SK-N-SH (cell line): ENCODE results near the gene SND1. TPM values are rescaled to one million over a fixed set of nuclear protein-coding genes. Genes with fewer than 3 reads are reported as not detected.

Experiments
- CTCF ChIA-PET: fragments of 300-600, 350-600 bp; formaldehyde crosslinking; extraction: SDS; loops from one replicate; lab custom pipeline; 2021; lab: Yijun Ruan, JAX
- POLR2A ChIA-PET: fragments of 350-600 bp; sonication (Branson Sonifier 250); formaldehyde crosslinking; extraction: SDS; loops from one replicate; lab custom pipeline; 2020; ENCODE audit warnings: antibody characterized with exemption, inconsistent platforms; lab: Yijun Ruan, JAX
- DNase-seq: peaks from one replicate; pipeline ENCODE4 v3.0.0; 2012
- H2AFZ ChIP-seq: fragments of 200-600 bp; sonication (generic); 2 replicates; pipeline ENCODE4 v1.8.1; 2016; ENCODE audit warnings: antibody characterized with exemption, mild to moderate bottlenecking, low read depth
- H3F3A ChIP-seq: fragments of 200-600 bp; sonication (generic); replicated peaks from 2 replicates; pipeline ENCODE3; 2016; ENCODE audit warnings: antibody characterized with exemption, mild to moderate bottlenecking; ENCODE audit not compliant: insufficient read depth
- H3K27ac ChIP-seq, 2 experiments: fragments of 200-500 bp in 1 of 2; fragments of 200-600 bp in 1 of 2; sonication (Bioruptor generic) in 1 of 2; sonication (generic), shearing (Covaris generic) in 1 of 2; 2 replicates each; pipeline versions ENCODE4 v1.5.1 to v1.6.1; 2014 to 2016; ENCODE audit warnings: low read depth in 2 of 2, inconsistent platforms in 1 of 2, low read length in 1 of 2, mild to moderate bottlenecking in 1 of 2, mixed read lengths in 1 of 2
- H3K27me3 ChIP-seq: fragments of 200-600 bp; sonication (generic), shearing (Covaris generic); 2 replicates; pipeline ENCODE4 v1.6.1; 2016; ENCODE audit warnings: mixed run types; ENCODE audit not compliant: insufficient read depth
- H3K36me3 ChIP-seq, 2 experiments: fragments of 200-500 bp in 1 of 2; fragments of 200-600 bp in 1 of 2; sonication (Bioruptor generic) in 1 of 2; sonication (generic) in 1 of 2; replicated peaks in 1 of 2; 2 replicates each; pipeline versions ENCODE3 to v1.5.1; 2014 to 2016; ENCODE audit warnings: low read length in 1 of 2, mild to moderate bottlenecking in 1 of 2; ENCODE audit not compliant: insufficient read depth in 2 of 2, control insufficient read depth in 1 of 2
- H3K4me1 ChIP-seq, 2 experiments: fragments of 200-500 bp in 1 of 2; fragments of 200-600 bp in 1 of 2; sonication (Bioruptor generic) in 1 of 2; sonication (generic), shearing (Covaris generic) in 1 of 2; 2 replicates each; pipeline versions ENCODE4 v1.5.1 to v1.6.1; 2014 to 2016; ENCODE audit warnings: low read depth in 1 of 2, low read length in 1 of 2, mixed run types in 1 of 2; ENCODE audit not compliant: insufficient read depth in 2 of 2, control insufficient read depth in 1 of 2
- H3K4me2 ChIP-seq: fragments of 200-600 bp; sonication (generic), shearing (Covaris generic); 2 replicates; pipeline ENCODE4 v1.6.1; 2017; ENCODE audit warnings: mixed run types
- H3K4me3 ChIP-seq, 2 experiments: fragments of 200-500 bp in 1 of 2; fragments of 200-600 bp in 1 of 2; sonication (Bioruptor generic) in 1 of 2; sonication (generic), shearing (Covaris generic) in 1 of 2; 2 replicates each; pipeline versions ENCODE4 v1.5.1 to v1.8.1; 2014 to 2016; ENCODE audit warnings: low read depth in 2 of 2, inconsistent platforms in 1 of 2, low read length in 1 of 2, mild to moderate bottlenecking in 1 of 2, mixed read lengths in 1 of 2, moderate library complexity in 1 of 2
- H3K79me2 ChIP-seq: fragments of 200-600 bp; sonication (generic); 2 replicates; pipeline ENCODE4 v1.8.1; 2017; ENCODE audit warnings: mild to moderate bottlenecking; ENCODE audit not compliant: insufficient read depth
- H3K9ac ChIP-seq: fragments of 200-600 bp; sonication (generic); 2 replicates; pipeline ENCODE4 v1.6.1; 2017; ENCODE audit warnings: mixed run types
- H3K9me2 ChIP-seq: fragments of 200-600 bp; sonication (generic); 2 replicates; pipeline ENCODE4 v1.6.1; 2017; ENCODE audit warnings: mixed run types
- H3K9me3 ChIP-seq: fragments of 200-600 bp; sonication (generic); 2 replicates; pipeline ENCODE4 v1.6.1; 2017; ENCODE audit warnings: mixed run types, mild to moderate bottlenecking, moderate library complexity
- H4K20me1 ChIP-seq: fragments of 200-600 bp; sonication (generic); 2 replicates; pipeline ENCODE4 v1.6.1; 2017; ENCODE audit warnings: mild to moderate bottlenecking, mixed run types; ENCODE audit not compliant: insufficient read depth
- ELF1 ChIP-seq: IDR thresholded peaks from 2 replicates; pipeline ENCODE4 v1.4.0; 2012
- FOXJ3 ChIP-seq: sonication (generic); formaldehyde crosslinking; IDR thresholded peaks from 2 replicates; pipeline ENCODE4 v1.5.1; 2020; ENCODE audit warnings: mild to moderate bottlenecking, missing genetic modification reagents
- MEF2A ChIP-seq: IDR thresholded peaks from 2 replicates; pipeline ENCODE4 v1.4.0; 2012; ENCODE audit warnings: low read depth, borderline replicate concordance
- NRF1 ChIP-seq: IDR thresholded peaks from 2 replicates; pipeline ENCODE4 v1.6.1; 2012; ENCODE audit warnings: low read depth, mild to moderate bottlenecking, low read length
- RCOR1 ChIP-seq: fragments of 150-350 bp; IDR thresholded peaks from 2 replicates; pipeline ENCODE4 v1.6.1; 2017; ENCODE audit warnings: antibody characterized with exemption, low read length
- RXRA ChIP-seq: IDR thresholded peaks from 2 replicates; pipeline ENCODE4 v1.4.0; 2012; ENCODE audit warnings: low read depth, mild to moderate bottlenecking, borderline replicate concordance
- SMC3 ChIP-seq: IDR thresholded peaks from 2 replicates; pipeline ENCODE4 v1.6.1; 2012; ENCODE audit warnings: low read depth, low read length, improper control_type of control experiment
- YY1 ChIP-seq: IDR thresholded peaks from 2 replicates; pipeline ENCODE4 v1.4.0; 2012; ENCODE audit warnings: low read depth, mild to moderate bottlenecking
- WGBS: methylation state at CpG from one replicate; pipeline ENCODE4 v1.1.6; 2017; ENCODE audit warnings: low lambda C conversion rate; 5-methylcytosine and 5-hydroxymethylcytosine counted together
- polyA plus RNA-seq, 3 experiments: library from polyadenylated mRNA; depleted of rRNA; stranded (reverse); fragments of >200 nt; gene quantifications; 2 replicates each; pipeline ENCODE4 v1.2.3, GENCODE V29; 2012
- TF ChIP-seq, protein P1 (sequence below): IDR thresholded peaks from 2 replicates; pipeline ENCODE4 v1.4.0; 2012; ENCODE audit warnings: low read depth, borderline replicate concordance
- TF ChIP-seq, protein P2 (sequence below): fragments of 150-350 bp; IDR thresholded peaks from 2 replicates; pipeline ENCODE4 v1.6.1; 2016; ENCODE audit warnings: mild to moderate bottlenecking, low read depth, low read length
- TF ChIP-seq, protein P3 (sequence below): fragments of 200-600 bp; sonication (generic); IDR thresholded peaks from 2 replicates; pipeline ENCODE4 v1.6.1; 2017; ENCODE audit warnings: antibody characterized with exemption, mild to moderate bottlenecking, moderate library complexity
- TF ChIP-seq, protein P4 (sequence below): IDR thresholded peaks from 2 replicates; pipeline ENCODE4 v1.6.1; 2012; ENCODE audit warnings: mild to moderate bottlenecking, low read depth, low read length, moderate library complexity

Gene SND1
- polyA plus RNA-seq, 1 of the 3 experiments (the other 2 are of a cell fraction) = 165 TPM

DNA sequence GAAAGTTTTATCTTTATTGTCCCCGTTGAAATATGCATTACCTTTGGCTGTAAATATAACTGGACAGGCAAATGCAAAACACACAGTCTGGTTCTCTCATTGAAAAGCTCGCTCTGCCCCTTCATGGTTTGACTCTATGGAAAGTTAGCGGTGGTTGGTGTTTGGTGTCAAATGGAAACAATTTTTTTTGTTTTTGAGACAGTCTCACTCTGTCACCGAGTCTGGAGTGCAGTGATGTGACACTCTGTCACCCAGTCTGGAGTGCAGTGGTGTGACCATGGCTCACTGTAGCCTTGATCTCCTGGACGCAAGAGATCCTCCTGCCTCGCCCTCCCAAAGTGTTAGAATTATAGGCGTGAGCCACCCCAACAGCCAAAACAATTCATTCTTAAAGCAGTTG, 229.6 kb downstream of the SND1 start (continued):
- no peak for TF ChIP-seq RCOR1
- TF ChIP-seq MEF2A = no peak
- TF ChIP-seq, protein P1, sequence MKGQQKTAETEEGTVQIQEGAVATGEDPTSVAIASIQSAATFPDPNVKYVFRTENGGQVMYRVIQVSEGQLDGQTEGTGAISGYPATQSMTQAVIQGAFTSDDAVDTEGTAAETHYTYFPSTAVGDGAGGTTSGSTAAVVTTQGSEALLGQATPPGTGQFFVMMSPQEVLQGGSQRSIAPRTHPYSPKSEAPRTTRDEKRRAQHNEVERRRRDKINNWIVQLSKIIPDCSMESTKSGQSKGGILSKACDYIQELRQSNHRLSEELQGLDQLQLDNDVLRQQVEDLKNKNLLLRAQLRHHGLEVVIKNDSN = no peak
- TF ChIP-seq, protein P2, sequence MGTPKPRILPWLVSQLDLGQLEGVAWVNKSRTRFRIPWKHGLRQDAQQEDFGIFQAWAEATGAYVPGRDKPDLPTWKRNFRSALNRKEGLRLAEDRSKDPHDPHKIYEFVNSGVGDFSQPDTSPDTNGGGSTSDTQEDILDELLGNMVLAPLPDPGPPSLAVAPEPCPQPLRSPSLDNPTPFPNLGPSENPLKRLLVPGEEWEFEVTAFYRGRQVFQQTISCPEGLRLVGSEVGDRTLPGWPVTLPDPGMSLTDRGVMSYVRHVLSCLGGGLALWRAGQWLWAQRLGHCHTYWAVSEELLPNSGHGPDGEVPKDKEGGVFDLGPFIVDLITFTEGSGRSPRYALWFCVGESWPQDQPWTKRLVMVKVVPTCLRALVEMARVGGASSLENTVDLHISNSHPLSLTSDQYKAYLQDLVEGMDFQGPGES = no peak
- no peak for TF ChIP-seq YY1
- no peak for TF ChIP-seq NRF1
- TF ChIP-seq, protein P3, sequence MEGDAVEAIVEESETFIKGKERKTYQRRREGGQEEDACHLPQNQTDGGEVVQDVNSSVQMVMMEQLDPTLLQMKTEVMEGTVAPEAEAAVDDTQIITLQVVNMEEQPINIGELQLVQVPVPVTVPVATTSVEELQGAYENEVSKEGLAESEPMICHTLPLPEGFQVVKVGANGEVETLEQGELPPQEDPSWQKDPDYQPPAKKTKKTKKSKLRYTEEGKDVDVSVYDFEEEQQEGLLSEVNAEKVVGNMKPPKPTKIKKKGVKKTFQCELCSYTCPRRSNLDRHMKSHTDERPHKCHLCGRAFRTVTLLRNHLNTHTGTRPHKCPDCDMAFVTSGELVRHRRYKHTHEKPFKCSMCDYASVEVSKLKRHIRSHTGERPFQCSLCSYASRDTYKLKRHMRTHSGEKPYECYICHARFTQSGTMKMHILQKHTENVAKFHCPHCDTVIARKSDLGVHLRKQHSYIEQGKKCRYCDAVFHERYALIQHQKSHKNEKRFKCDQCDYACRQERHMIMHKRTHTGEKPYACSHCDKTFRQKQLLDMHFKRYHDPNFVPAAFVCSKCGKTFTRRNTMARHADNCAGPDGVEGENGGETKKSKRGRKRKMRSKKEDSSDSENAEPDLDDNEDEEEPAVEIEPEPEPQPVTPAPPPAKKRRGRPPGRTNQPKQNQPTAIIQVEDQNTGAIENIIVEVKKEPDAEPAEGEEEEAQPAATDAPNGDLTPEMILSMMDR = no peak
- TF ChIP-seq RXRA = no peak

DNA sequence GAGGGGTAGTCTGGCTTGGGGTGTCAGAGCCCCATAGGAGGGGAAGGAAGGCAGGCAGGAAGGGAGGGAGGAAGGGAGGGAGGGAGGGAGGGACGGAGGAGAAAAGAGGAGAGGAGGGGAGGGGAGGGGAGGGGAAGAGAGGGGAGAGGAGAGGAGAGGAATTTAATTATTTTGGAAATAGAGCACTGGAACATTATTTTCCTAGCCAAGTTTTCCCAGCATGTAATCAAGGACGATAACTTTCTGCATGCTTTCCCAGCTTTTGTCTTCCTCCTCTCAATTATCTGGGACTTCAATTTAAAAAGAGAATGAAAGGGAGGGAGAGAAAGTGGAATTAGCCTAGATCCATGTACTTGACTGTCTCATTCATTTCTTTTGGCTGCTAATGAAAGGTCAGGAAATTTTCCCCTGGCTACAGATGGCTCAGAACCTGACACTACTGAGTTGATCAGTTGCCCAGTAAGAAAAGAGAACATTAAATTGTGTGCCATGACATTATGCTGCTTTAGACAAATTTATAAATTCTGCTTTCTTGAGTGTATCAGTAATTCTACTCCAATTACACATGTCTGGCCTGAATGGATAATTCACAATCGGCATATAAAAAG, 230.4 kb downstream of the SND1 start:
- Histone ChIP-seq H3F3A (peaks cover 4% of the 10 kb centered on the region), H2AFZ (no peak overlapping the region), H3K79me2 (peaks cover 73% of the 10 kb centered on the region), H4K20me1 (peaks cover 17% of the 10 kb centered on the region), H3K4me1 (peaks cover 5 to 38% of the 10 kb centered on the region in 2 experiments), H3K4me3 (no peak overlapping the region), H3K9me2 (no peaks in the 10 kb centered on the region), H3K4me2 (no peak overlapping the region), H3K36me3 (peaks cover 2 to 6% of the 10 kb centered on the region in 2 experiments), H3K9ac (no peak overlapping the region), H3K9me3 (no peaks in the 10 kb centered on the region), H3K27me3 (no peaks in the 10 kb centered on the region), H3K27ac (no peak overlapping the region)
- TF ChIP-seq SMC3 (no peak), NRF1 (no peak), ELF1 (no peak), FOXJ3 (no peak)
- TF ChIP-seq, protein P4, sequence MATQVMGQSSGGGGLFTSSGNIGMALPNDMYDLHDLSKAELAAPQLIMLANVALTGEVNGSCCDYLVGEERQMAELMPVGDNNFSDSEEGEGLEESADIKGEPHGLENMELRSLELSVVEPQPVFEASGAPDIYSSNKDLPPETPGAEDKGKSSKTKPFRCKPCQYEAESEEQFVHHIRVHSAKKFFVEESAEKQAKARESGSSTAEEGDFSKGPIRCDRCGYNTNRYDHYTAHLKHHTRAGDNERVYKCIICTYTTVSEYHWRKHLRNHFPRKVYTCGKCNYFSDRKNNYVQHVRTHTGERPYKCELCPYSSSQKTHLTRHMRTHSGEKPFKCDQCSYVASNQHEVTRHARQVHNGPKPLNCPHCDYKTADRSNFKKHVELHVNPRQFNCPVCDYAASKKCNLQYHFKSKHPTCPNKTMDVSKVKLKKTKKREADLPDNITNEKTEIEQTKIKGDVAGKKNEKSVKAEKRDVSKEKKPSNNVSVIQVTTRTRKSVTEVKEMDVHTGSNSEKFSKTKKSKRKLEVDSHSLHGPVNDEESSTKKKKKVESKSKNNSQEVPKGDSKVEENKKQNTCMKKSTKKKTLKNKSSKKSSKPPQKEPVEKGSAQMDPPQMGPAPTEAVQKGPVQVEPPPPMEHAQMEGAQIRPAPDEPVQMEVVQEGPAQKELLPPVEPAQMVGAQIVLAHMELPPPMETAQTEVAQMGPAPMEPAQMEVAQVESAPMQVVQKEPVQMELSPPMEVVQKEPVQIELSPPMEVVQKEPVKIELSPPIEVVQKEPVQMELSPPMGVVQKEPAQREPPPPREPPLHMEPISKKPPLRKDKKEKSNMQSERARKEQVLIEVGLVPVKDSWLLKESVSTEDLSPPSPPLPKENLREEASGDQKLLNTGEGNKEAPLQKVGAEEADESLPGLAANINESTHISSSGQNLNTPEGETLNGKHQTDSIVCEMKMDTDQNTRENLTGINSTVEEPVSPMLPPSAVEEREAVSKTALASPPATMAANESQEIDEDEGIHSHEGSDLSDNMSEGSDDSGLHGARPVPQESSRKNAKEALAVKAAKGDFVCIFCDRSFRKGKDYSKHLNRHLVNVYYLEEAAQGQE = no peak
- ChIA-PET POLR2A (no interaction called here), CTCF (interaction anchor here (0.8 to 2.2 kb wide), 3 partner anchors 11 to 326 kb away, joined by 3 to 6 read pairs (median 3); no protein-coding TSS in a partner anchor)
- 94% methylated on average over 3 of the region's 3 CpGs for WGBS
- no peak for DNase-seq
